ENCODE results near the gene ASPSCR1.

DNA sequence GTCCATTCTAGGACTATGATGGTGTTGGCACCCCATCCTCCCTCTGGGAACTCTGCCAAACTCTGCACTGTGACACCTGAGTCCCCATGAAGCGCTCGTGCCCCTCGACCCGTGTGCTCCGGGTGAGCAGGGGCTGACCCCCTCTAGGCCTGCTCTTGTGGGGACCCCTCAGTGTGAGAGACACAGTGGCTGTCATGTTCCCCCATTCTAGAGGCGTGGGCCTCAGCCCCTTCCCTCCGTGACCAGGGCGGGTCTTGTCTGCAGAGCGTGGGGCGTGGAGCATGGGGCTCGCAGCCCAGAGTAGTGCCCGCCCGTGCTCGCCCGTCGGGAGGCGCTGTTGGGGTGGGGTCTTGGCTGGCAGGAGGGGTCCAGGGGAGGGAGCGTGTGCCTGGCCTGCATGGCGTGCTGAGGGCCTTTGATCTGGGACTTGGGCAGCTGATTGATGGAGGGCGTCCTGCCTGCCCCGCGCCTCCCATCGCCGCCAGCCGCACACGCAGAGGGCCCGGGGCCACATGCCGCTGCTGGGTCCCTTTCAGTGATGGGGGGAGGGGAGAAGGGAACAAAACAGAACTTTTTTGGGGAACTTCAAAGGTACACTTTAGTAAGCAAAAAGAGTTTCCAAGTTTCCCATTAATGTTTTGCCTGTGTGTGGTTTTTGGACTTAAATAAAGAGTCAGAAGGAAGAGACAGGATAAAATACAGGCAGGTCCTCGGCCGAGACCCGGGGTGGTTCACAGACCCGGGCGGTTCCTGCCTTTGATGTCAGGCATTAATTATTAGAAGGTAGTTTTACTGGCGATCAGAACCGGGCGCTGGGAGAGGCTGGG is 22.8 kb downstream of the ASPSCR1 start:
- TF ChIP-seq, protein P1, sequence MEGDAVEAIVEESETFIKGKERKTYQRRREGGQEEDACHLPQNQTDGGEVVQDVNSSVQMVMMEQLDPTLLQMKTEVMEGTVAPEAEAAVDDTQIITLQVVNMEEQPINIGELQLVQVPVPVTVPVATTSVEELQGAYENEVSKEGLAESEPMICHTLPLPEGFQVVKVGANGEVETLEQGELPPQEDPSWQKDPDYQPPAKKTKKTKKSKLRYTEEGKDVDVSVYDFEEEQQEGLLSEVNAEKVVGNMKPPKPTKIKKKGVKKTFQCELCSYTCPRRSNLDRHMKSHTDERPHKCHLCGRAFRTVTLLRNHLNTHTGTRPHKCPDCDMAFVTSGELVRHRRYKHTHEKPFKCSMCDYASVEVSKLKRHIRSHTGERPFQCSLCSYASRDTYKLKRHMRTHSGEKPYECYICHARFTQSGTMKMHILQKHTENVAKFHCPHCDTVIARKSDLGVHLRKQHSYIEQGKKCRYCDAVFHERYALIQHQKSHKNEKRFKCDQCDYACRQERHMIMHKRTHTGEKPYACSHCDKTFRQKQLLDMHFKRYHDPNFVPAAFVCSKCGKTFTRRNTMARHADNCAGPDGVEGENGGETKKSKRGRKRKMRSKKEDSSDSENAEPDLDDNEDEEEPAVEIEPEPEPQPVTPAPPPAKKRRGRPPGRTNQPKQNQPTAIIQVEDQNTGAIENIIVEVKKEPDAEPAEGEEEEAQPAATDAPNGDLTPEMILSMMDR (IDR thresholded peaks at IDR 0.05 in 4 of 5, conservative IDR thresholded peaks at IDR 0.05 in 1 of 5), result no peak
- no peak for TF ChIP-seq POLR2A (IDR thresholded peaks at IDR 0.05)
